ENCODE results near the gene SRC.

The SRC gene

GRCh38 chr20:37439223-37439933, 93.4 kb downstream of the SRC start:
- TF ChIP-seq CTCF (IDR thresholded peaks at IDR 0.05; ENCODE audit: control insufficient read depth, extremely low read depth, insufficient read depth) = no peak
- no peak overlapping the region for H3K4me3 ChIP-seq (ENCODE audit: low read depth, low read length)
- no peak for DNase-seq (ENCODE audit: low read depth)

- H3K4me3 ChIP-seq (ENCODE audit: low read depth, low read length) = no peak overlapping the region
- TF ChIP-seq CTCF (IDR thresholded peaks at IDR 0.05; ENCODE audit: control insufficient read depth, extremely low read depth, insufficient read depth) = no peak
- DNase-seq (ENCODE audit: low read depth) = no peak
Observed at GRCh38 chr20:37441023-37441422, 95.1 kb downstream of the SRC start.

GRCh38 chr20:37442547-37442946, 96.6 kb downstream of the SRC start:
- no peak overlapping the region for H3K4me3 ChIP-seq (ENCODE audit: low read depth, low read length)
- TF ChIP-seq CTCF (IDR thresholded peaks at IDR 0.05; ENCODE audit: control insufficient read depth, extremely low read depth, insufficient read depth) = no peak
- DNase-seq (ENCODE audit: low read depth) = no peak

GRCh38 chr20:37442986-37443385, 97.0 kb downstream of the SRC start:
- TF ChIP-seq CTCF (IDR thresholded peaks at IDR 0.05; ENCODE audit: control insufficient read depth, extremely low read depth, insufficient read depth) = no peak
- H3K4me3 ChIP-seq (ENCODE audit: low read depth, low read length) = no peak overlapping the region
- DNase-seq (ENCODE audit: low read depth) = no peak

GRCh38 chr20:37443596-37443995, 97.7 kb downstream of the SRC start:
- no peak for TF ChIP-seq CTCF (IDR thresholded peaks at IDR 0.05; ENCODE audit: control insufficient read depth, extremely low read depth, insufficient read depth)
- no peak for DNase-seq (ENCODE audit: low read depth)
- H3K4me3 ChIP-seq (ENCODE audit: low read depth, low read length) = no peak overlapping the region

GRCh38 chr20:37445041-37445440, 99.1 kb downstream of the SRC start:
- no peak overlapping the region for H3K4me3 ChIP-seq (ENCODE audit: low read depth, low read length)
- no peak for TF ChIP-seq CTCF (IDR thresholded peaks at IDR 0.05; ENCODE audit: control insufficient read depth, extremely low read depth, insufficient read depth)
- DNase-seq (ENCODE audit: low read depth) = no peak
